ENCODE results near the gene IGF2.

DNA sequence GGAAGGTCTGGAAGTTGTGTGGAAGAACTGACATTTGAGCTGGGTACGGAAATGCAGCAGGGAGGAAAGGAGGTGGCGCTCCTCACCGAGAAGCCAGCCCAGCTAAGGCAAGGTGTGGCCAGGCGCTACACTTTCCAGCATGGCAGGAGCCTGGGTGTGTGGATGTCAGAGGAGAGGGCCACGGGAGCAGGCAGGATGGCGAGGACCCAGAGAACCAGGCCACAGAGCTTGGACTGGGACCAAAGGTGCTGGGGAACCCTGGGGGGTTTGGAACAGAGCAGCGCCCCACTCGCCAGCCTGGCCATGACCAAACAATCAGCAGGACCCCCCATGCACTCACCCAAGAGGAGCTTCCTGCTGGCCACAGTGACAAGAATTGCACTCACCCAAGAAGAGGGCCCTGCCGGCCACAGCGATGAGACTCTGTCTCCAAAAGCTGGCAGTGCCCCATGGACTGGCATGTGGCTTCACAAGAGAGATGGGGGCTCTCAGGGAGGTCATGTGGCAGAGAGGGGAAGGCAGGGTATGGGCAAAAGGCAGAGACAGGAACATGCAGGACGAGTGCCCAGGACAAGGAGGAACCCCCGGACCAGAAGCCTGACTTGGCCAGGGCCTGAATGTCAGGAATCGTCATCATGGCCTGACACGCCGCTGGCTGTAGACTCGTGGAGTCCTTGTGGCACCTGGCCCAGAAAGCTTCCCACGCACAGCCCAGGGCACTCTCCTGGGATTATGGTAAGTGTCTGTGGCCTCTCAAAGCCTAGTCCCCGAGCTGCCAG lies 45.4 kb downstream of the IGF2 start:
- no peak for TF ChIP-seq EZH2 (IDR thresholded peaks at IDR 0.05)
- no peak for TF ChIP-seq POLR2AphosphoS5 (IDR thresholded peaks at IDR 0.05; ENCODE audit: borderline replicate concordance, low read depth, low read length)
- no peak for TF ChIP-seq FOXP2 (optimal IDR thresholded peaks at IDR 0.05; ENCODE audit: control extremely low read depth, extremely low read length, insufficient read depth)

Measured in SK-N-MC (cell line).